ENCODE results near the gene MTIF3. TPM values are rescaled to one million over a fixed set of nuclear protein-coding genes. Genes with fewer than 3 reads are reported as not detected.

MTIF3 gene
- polyA plus RNA-seq, 1 donor: 91.3 TPM

Other genes with a start within 250 kb of the MTIF3 start
- gene RPL21, start 199.0 kb downstream of the MTIF3 start, polyA plus RNA-seq (ENCODE audit: insufficient read length): 844 TPM
- gene RASL11A, start 179.7 kb downstream of the MTIF3 start, polyA plus RNA-seq (ENCODE audit: insufficient read length): 26.3 TPM
- 96.5 TPM for gene GTF3A, start 25.9 kb downstream of the MTIF3 start, polyA plus RNA-seq (ENCODE audit: insufficient read length)
- gene LNX2, start 170.0 kb upstream of the MTIF3 start, polyA plus RNA-seq (ENCODE audit: insufficient read length): 13.4 TPM
- 125 TPM for gene POLR1D, start 171.3 kb upstream of the MTIF3 start, polyA plus RNA-seq (ENCODE audit: insufficient read length)

All from left kidney (tissue), 1 donor.